Left renal cortex interstitium (tissue), 4 donors: ENCODE data around the gene SELE. TPM values are rescaled to one million over a fixed set of nuclear protein-coding genes. Genes with fewer than 3 reads are reported as not detected.

Source experiments
- DNase-seq, 4 donors: peaks; one replicate each; pipeline ENCODE4 v3.0.0-alpha.2; 2013; ENCODE audit warnings: low read depth in 4 of 4, low spot score in 2 of 4, missing footprints in 1 of 4
- polyA plus RNA-seq, 4 donors: library from polyadenylated mRNA; unstranded; fragments of 120-200 nt; gene quantifications; one replicate each; pipeline ENCODE4 v1.2.1, GENCODE V29; 2013; ENCODE audit not compliant: insufficient read length in 4 of 4

SELE gene, protein sequence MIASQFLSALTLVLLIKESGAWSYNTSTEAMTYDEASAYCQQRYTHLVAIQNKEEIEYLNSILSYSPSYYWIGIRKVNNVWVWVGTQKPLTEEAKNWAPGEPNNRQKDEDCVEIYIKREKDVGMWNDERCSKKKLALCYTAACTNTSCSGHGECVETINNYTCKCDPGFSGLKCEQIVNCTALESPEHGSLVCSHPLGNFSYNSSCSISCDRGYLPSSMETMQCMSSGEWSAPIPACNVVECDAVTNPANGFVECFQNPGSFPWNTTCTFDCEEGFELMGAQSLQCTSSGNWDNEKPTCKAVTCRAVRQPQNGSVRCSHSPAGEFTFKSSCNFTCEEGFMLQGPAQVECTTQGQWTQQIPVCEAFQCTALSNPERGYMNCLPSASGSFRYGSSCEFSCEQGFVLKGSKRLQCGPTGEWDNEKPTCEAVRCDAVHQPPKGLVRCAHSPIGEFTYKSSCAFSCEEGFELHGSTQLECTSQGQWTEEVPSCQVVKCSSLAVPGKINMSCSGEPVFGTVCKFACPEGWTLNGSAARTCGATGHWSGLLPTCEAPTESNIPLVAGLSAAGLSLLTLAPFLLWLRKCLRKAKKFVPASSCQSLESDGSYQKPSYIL
- under 1 TPM; 0.43 to 0.86 (median 0.69) TPM for polyA plus RNA-seq

DNA sequence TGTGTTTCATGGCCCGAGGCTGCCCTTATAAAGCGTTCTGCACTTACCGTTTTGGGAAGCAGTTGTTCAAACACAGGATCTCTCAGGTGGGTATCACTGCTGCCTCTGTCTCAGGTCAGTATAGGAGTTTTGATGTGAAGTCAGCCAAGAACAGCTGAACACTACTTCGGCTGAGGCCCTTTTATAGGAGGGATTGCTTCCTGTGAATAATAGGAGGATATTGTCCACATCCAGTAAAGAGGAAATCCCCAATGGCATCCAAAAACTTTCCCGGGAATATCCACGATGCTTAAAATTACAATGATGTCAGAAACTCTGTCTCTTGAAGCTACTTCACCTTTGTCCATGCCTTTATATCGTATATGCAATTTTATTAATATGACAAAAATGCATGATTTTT is at the start of gene SELE:
Gene SELE, minus strand, starts transcription at position 156 of the 400 bp plus-strand sequence. CDS start 467 bp downstream, outside the sequence.
- DNase-seq = no peak

DNA sequence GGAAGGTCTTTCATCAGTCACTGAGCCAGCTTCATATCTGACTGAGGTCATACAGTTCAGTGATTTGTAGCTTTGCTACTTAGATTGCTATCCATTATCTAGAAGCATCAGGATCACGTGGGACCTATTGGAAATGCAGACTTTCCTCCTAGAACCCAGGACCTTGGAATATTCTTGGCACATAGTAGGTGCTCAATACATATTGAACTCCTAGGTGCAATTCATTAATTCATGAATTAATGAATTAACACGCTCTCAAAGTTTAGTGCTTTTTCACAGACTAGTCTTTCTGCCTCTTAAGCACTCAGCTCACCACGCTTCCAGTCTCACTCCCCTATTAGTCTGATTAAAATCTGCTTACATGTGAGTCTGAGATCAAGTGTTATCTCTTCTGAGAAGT is 48.7 kb upstream of the SELE start:
- no peak for DNase-seq

DNA sequence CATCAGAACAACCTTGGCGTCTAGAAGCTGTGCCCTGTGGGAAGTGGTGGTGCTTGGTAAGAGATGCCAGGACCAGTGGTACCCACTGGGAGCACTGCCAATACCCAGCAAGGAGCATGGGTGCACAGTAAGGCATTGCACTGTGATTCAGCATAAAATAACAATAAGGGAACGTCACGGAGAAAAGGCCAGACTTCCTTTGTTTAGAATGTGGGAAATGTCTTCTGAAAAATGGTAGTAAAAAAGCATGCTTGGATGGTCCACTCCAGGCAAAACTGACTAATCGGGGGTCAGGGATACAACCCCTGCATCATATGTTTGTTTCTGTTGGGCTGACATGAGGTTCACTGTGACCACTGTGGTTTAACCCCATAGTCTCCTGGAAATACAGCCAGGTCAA is 46.1 kb upstream of the SELE start:
- no peak for DNase-seq

DNA sequence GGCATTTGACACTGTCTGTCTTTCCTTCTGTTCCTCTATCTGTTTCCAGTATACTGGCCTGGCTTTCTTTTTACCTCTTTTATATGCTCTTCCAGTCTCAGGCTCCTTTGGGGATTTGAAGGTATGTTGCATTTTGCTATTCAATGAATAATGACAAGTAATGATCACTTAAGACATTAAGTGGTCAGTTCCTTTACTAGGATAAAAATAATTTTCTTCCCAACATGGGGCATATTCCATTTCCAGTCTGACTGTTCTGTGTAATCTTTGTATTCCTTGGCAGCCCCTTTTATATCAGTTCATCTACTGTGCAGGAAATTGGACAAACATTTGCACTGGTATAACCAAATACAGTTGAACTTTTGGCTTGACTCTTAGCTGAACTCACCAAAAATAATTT is 45.3 kb upstream of the SELE start:
- no peak for DNase-seq

DNA sequence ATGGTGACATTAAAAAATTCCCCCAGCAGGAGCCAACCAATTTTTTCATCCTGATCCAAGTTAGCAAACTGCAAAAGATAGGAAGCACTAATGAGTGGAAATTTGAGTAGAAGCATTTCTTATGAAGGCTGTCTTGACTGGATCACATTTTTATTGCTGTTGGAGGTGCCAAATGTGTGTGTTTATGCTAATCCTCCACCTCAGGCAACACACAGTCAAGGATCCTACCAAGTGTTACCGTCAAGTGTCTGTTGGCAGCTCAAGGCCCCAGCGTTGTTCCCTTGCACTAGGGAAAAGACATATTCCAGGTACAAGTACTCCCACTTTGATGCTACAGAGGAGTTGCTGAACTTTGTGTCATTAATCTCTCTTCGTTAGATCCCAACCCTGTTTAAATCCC is 42.6 kb upstream of the SELE start:
- DNase-seq = no peak

DNA sequence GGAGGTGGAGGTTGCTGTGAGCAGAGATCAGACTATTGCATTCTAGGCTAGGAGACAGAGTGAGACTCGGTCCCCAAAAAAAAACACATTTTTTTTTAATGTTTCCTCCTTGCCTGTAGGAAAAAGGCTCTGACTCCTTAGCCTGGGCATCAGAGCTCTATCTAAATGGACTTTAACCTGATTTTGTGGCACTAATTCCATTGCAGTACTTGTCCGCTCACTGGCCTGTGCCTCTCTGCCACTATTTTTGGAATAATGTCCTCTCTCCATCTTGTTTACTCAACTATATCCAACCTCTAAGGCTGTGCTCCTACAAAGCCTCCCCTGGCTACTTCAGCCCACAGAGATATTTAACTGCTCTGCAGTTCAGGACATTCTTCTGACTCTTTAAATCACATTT is 34.3 kb upstream of the SELE start:
- no peak for DNase-seq

DNA sequence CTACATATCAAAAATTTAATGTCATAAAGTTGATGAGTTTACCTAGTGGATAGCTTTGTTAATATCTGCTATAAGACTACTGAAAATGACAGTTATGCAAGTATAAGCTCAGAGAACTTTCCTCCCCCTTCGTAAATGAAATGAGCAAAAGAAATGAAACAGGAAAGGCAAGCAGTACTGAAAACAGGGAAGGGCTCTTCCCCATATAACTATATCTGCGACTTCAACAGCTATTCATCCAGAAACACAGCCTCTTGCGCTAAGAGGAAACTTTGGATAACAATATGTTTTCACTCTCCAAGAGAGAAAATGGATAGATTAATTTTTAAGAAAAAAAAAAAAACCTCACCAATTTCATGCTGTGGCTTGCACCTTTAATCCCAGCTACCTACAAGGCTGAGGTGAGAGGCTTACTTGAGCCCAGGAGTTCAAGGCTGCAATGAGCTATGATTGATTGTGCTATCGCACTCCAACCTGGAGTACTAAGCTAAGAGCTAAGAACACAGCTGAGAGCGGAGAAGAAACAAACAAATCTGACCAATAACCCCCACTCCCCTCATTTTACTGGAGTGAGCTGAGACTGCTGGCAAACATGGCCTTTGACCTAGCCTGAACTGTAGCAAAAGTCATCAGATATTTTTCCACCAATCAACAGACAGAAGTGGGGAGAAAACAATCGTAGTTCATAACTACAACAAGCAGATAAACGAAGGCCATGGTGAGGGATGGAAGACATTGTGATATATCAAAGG is 31.9 kb upstream of the SELE start:
- DNase-seq = no peak

DNA sequence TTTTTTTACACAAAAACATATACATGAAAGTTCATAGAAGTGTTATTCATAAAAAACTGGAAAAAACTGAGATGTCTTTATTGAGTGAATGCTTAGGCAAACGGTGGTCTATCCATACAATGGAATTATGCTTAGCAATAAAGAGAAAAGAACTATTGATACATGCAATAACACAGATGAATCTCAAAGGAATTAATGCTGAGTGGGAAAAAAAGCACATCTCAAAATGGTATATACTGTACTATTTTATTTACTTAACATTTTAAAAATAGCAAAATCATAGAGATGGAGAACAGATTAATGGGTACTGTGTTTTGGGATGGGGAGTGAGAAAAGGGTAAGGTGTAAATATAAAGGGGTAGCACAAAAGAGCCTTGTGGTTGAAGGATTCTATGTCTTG is 31.0 kb upstream of the SELE start:
- DNase-seq = no peak

DNA sequence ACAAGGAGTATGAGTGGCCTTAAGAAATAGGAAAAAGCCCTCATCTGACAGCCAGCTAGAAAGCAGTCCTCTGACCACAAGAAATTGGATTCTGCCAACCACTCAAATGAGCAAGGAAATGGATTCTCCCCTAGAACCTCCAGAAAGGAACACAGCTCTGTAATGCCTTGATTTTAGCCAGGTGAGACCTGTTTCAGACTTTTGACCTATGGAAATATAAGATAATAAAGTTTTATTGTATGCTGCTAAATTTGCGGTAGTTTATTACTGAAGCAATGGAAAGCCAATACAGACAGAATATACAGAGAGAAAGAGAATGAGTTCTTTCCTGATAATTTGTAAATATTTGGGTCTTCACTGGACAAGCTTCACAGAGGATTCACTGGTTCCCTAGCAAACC is 28.8 kb upstream of the SELE start:
- DNase-seq = no peak

DNA sequence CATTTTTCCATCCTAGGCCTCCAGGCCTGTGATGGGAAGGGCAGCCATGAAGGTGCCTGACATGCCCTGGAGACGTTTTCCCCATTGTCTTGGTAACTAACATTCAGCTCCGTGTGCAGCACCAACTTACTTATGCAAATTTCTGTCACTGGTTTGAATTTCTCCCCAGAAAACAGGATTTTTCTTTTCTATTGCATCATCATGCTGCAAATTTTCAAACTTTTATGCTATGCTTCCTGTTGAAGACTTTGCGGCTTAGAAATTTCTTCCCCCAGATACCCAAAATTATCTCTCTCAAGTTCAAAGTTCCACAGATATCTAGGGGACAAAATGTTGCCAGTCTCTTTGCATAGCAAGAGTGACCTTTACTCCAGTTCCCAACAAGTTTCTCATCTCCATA is 25.2 kb upstream of the SELE start:
- DNase-seq = no peak

DNA sequence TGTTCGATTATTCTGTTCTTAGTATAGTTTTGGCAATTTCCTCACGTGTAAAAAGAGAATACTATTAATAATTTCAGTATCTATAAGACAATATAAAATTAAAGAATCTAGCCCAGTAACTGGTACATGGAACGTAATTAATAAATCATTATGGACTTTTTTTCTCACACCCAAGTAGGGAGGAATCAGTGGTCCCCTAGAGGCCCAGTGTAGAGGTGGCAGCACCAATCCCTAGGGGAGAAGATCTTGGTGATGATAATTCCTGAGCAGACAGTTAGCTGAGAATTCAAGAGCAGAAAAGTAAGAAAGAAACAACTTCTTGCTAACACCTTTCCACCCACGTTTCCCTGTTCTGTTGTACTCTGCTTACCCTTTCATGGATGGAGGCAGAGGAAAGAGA is 19.7 kb upstream of the SELE start:
- no peak for DNase-seq

DNA sequence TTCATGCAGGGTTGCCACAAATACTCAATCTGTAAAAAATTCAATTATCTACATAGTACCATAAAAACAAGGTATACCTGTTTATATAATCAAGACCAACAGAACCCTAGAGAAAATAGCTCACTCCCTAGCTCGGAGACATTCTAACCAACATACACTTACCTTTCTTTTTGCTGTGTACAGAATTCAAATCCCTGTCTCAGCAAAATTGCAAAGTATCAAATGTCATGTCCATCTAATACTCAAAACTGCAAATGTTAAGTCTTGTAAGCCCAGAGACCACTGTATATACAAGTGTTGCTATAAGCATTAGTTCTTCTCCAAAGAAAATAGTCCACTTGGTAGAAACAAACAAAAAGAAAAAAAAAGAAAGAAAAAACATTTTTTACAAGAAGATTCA is 16.2 kb upstream of the SELE start:
- DNase-seq = no peak

DNA sequence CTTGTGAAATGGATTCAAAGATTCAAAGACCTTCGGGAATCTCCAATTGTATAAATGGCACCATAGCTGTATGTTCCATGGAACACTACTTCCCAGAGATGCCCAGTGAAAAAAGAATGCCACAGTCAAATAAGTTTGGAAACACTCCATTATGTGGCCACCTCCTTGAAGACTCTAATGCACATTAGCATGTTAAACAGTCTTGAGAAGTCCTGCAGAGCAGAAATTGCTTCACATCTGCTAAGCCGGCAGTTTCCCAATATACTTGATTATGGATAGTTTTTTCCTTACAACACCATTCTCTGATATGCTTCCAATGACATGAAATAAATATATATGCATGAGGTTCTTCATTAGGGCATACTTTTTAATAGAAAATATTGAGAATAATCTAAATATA is 12.7 kb upstream of the SELE start:
- DNase-seq = no peak

DNA sequence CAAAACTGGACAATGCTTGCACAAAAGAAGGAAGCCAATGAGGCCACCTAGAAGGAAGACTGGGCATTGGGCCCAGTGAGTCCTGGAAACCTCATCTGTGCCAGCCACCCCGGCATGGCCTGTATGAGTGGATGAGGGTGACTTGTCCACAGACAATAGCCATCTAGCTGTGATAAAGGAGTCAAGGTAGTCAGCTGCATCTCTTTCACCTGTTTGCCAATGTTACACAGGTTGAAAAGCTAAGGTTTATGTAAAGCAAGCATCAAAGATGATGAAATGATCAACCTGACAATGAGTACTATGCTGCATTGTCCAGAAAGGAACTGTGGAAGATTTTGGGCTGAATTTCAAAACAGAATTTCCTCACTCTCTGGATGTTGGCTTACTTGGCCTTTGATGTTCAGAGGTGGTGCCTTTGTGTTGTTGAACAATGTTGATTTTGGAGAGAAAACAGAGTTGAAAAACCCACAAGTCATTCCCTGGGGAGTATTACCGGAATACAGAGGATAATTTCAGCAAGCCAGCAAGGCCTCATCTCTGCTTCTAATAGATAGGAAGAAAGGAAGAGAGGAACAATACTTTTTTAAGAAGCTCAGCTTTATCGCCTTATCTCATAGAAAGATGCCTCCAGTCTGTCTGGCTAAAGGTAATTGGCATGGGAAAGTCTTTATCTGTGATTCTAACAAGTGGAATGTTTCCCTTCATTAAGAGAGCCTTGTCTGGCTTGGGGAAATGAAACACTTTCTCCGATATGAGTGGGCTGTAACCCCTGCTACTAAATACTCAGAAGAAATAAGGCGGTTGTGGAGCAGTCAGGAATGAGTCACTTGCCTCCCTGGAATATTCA is 11.4 kb upstream of the SELE start:
- DNase-seq = no peak

DNA sequence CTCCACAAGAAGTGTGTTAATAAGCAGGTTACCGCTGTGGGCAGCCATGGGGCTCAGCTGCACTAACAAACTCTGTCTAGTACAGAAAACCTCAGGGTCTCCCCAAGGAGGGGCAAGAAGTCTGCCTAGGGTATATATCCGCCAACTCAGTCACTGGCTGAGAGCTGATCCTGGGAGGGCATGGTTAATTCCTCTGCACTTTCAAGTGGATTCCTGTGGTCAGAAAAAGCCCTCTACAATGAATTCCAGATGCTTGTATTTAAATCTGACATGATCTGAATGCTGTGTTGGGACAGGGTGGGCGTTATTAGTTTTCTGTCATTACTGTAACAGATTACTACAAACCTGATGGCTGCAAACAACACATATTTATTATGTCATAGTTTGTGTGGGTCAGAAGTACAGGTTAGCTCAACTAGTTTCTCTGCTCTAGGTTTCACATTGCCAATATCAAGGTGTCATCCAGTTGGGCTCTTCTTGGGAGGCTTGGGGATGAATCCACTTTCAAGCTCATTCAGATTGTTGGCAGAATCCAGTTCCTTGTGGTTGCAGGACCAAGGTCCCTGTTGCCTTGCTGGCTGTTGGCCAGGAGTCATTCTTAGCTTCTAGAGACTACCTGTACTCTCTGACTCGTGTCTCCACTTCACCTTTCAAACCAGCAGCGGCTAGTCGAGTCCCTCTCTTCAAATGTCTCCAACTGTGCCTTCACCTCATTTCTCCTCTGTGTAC is 8.0 kb upstream of the SELE start:
- DNase-seq = no peak

DNA sequence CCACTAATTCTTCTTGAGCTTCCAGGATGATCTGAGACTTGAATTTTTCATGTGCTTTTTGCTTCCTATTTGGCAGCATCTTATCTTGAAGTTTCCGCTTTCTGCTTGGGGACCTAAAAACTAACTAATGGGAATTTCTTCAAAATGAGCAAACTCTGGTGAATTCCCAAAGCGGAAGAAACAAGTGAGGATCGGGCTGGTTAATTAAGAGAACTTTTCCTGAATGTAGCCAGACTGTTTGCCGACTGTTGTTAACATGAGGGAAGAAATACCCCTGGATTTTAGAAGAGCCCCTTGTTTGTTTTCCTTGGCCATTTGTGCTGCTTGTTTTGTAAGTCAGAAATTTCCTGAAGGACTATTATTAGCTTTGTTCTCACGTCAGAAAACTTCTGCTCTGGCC is 6.1 kb upstream of the SELE start:
- DNase-seq = no peak

DNA sequence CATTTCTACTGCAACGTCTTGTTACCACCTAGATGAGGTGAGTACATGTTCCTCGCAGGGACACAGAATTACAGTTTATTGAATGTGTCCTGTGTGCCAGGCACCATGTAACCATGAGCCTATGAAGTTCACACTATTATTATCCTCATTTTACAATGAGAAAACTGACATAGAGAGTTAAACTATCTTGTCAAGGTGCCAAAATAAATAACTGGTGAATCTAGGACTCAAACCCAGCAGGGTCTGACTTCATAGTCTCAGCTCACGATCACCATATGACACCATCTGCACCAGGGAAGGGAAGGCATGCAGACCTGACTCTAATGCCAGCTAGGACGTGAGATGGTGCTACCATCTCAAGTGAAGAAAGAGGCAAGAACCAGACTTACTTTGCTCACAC is 2.4 kb downstream of the SELE start:
- no peak for DNase-seq

DNA sequence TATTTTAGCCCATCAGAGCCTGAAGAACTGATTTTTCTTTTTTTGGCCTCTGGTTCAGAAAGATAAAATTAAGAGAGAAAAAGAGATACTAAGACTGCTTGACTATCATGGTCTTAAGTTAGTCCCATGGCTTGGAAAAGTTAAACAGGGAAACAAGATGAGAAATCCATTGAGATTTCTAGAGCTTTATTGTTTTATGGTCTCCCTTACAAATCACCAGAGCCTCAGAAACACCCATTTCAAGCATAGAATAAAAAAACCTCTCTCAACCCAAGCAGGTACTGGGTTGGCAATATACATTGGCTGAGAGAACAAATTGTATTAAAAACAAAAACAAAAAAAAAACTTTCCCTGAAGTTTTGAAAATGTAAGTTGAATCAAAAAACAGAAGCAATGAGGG is 3.9 kb downstream of the SELE start:
- DNase-seq = no peak

DNA sequence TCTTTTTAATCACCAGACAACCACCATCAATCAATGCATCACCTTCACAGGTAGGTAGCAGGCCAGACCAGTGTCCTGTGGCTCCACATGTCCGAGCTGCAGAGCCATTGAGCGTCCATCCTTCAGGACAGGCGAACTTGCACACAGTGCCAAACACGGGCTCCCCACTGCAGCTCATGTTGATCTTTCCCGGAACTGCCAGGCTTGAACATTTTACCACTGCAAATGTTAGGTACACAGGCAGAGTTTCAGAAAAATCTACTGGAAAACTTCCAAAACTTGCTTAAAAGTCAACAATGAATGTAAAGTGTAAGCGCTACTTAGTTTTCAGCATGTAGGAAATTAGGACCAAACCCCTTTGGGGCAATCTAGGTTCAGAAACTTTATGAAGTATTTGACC is 6.6 kb downstream of the SELE start:
- no peak for DNase-seq

DNA sequence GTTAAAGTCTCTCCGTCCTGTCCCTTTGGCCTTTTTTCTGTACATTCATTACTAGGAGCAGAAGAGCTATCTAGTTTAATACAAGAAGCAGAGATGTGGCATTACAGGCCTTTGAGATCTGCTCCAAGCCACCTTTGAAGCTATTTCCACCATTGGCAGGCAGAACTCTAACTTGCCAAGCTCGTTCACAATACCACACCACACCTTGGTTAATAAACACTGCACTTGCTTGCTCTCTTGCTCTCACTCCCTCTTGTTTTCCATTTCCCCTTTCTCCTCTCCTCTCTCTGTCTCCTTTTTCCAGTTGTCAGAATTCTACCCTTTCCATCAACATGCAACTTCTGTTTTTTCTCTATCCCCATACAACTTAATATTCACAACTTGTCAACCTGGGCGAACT is 7.0 kb downstream of the SELE start:
- DNase-seq = no peak
